HAP-1 (cell line): ENCODE measurements around the gene INSL3.
"Not testable (repeated sequence)": the region's sequence is repeated elsewhere in the genome, so short reads cannot be mapped to it uniquely, and the experiment has no call there.

Experiments used
- DNase-seq, 2 experiments: peaks; one replicate each; pipeline ENCODE4 v3.0.0-alpha.2; 2016 to 2020; ENCODE audit warnings: low spot score in 2 of 2
- H3K27me3 ChIP-seq: fragments of 250-450 bp; sonication (Bioruptor Pico); 2 replicates; pipeline ENCODE4 v1.5.1; 2020; ENCODE audit warnings: low read depth, mild to moderate bottlenecking, moderate library complexity
- H3K36me3 ChIP-seq: fragments of 250-450 bp; sonication (Bioruptor Pico); replicated peaks from 2 replicates; pipeline ENCODE4 v1.5.1; 2020; ENCODE audit warnings: mild to moderate bottlenecking
- H3K4me1 ChIP-seq: fragments of 250-450 bp; sonication (Bioruptor Pico); 2 replicates; pipeline ENCODE4 v1.5.1; 2020; ENCODE audit warnings: mild to moderate bottlenecking
- H3K4me3 ChIP-seq: fragments of 250-450 bp; sonication (Bioruptor Pico); 2 replicates; pipeline ENCODE4 v1.5.1; 2020; ENCODE audit warnings: mild to moderate bottlenecking, moderate library complexity
- H3K9me3 ChIP-seq: fragments of 250-450 bp; sonication (Bioruptor Pico); 2 replicates; pipeline ENCODE4 v1.5.1; 2020; ENCODE audit warnings: mild to moderate bottlenecking, moderate library complexity
- in situ Hi-C: fragments of 300-500 bp; cut with MboI; formaldehyde crosslinking; loops from 3 replicates; pipeline ENCODE4 v1.14.3; 2020; ENCODE audit warnings: low sequenced_read_pairs, inconsistent platforms, mixed read lengths

The INSL3 gene

DNA sequence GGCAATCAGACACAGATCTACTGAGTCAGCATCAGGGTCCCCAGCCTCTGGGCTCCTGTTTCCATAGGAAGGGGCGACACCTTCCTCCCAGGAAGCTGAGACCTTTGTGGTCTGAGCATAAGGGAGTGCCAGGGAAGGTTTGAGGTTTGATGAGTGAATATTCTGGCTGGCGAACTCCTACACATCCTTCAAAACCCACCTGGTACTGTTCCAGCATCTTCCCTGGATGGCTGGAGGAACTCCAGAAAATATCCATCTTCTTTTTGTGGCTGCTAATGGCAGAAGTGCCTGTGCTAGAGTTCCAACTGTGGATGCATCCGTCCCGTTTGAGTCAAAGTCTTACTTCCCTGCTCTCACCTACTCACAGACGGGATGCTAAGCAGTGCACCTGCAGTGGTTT is 9.2 kb downstream of the INSL3 start:
- in situ Hi-C loops, result no loop called here
- Histone ChIP-seq H3K9me3 (no peaks in the 10 kb centered on the region), H3K27me3 (peaks cover 9% of the 10 kb centered on the region), H3K4me1 (no peaks in the 10 kb centered on the region), H3K4me3 (no peak overlapping the region), H3K36me3 (no peaks in the 10 kb centered on the region)
- DNase-seq, result no peak

DNA sequence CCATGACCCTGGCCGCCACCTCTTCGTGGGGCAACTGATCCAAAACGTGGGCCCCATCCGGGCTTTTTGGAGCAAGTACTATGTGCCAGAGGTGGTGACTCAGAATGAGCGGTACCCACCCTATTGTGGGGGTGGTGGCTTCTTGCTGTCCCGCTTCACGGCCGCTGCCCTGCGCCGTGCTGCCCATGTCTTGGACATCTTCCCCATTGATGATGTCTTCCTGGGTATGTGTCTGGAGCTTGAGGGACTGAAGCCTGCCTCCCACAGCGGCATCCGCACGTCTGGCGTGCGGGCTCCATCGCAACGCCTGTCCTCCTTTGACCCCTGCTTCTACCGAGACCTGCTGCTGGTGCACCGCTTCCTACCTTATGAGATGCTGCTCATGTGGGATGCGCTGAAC is 9.6 kb downstream of the INSL3 start:
- in situ Hi-C loops, result no loop called here
- no peaks in the 10 kb centered on the region for H3K9me3 ChIP-seq
- H3K4me1 ChIP-seq, result no peaks in the 10 kb centered on the region

DNA sequence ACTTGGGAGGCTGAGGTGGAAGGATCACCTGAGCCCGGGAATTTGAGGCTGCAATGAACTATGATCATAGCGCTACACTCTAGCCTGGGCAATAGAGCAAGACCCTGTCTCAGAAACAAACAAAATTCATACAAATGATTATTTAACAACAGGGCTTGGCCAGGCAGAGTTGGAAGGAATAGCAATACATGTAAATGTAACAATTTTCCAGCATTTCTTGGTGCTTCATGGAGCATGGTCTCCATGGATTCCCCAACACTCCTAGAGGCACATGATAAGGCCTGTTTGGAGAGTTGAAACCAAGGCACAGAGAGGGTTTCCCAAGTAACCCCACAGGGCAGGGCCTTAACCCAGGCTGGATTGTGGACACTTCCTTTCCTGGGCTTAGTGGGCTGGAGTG is 10.2 kb downstream of the INSL3 start:
- no peaks in the 10 kb centered on the region for H3K36me3 ChIP-seq
- in situ Hi-C loops, result no loop called here
- DNase-seq, result no peak
- H3K27me3 ChIP-seq, result peaks cover 9% of the 10 kb centered on the region
- H3K4me3 ChIP-seq, result no peak overlapping the region
- H3K4me1 ChIP-seq, result no peaks in the 10 kb centered on the region
- H3K9me3 ChIP-seq, result no peaks in the 10 kb centered on the region

More for the DNA sequence above, 9.6 kb downstream of the INSL3 start:
- no peak overlapping the region for H3K4me3 ChIP-seq
- DNase-seq, result no peak
- H3K27me3 ChIP-seq, result peaks cover 9% of the 10 kb centered on the region
- no peaks in the 10 kb centered on the region for H3K36me3 ChIP-seq

DNA sequence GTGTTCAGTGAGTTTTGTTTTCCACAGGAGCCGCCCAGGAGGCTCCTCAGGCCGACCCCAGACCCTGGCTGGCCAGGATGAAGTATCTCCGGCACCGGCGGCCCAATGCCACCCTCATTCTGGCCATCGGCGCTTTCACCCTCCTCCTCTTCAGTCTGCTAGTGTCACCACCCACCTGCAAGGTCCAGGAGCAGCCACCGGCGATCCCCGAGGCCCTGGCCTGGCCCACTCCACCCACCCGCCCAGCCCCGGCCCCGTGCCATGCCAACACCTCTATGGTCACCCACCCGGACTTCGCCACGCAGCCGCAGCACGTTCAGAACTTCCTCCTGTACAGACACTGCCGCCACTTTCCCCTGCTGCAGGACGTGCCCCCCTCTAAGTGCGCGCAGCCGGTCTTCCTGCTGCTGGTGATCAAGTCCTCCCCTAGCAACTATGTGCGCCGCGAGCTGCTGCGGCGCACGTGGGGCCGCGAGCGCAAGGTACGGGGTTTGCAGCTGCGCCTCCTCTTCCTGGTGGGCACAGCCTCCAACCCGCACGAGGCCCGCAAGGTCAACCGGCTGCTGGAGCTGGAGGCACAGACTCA is 13.5 kb downstream of the INSL3 start:
- peaks cover 9% of the 10 kb centered on the region for H3K27me3 ChIP-seq

DNA sequence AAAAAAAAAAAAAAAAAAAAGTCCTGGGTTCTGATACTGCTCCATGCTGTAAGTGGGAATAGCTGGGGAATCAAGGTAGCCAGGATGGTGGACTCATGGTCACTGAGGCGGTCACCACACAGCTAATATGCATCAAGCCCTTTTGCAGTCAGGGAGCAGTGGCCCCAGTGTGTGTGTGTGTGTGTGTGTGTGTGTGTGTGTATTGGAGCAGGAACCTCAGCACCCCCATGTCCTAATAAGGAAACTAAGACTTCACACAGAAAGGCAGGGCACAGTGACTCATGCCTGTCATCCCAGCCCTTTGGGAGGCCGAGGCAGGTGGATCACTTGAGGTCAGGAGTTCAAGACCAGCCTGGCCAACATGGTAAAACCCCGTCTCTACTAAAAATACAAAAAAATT is 14.4 kb downstream of the INSL3 start:
- in situ Hi-C loops, result no loop called here
- no peak overlapping the region for H3K4me3 ChIP-seq
- peaks cover 11% of the 10 kb centered on the region for H3K27me3 ChIP-seq
- no peaks in the 10 kb centered on the region for H3K36me3 ChIP-seq
- no peak for DNase-seq
- no peaks in the 10 kb centered on the region for H3K9me3 ChIP-seq
- H3K4me1 ChIP-seq, result no peaks in the 10 kb centered on the region

More for the DNA sequence above, 13.5 kb downstream of the INSL3 start:
- Histone ChIP-seq H3K36me3 (no peaks in the 10 kb centered on the region), H3K4me1 (no peaks in the 10 kb centered on the region), H3K4me3 (no peak overlapping the region), H3K9me3 (no peaks in the 10 kb centered on the region)
- no peak for DNase-seq
- in situ Hi-C loops, result no loop called here

DNA sequence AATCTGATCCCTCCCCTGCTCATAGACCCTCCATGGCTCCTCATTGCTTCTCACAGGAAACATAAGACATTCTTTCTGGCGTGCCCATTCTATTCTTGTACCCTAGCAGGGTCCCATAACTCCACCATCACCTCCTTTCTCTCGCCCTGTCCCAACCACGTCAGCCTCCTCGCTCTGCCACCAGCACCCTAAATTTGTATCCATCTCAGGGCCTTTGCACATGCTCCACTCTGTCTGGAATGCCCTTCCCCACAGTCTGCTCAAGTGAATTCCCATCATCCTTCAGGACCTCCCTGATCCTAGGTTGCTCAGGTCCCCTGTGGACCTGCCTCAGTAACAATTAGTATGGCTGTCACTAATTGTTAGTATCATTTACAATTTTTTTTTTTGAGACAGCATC is 15.9 kb downstream of the INSL3 start:
- no peaks in the 10 kb centered on the region for H3K9me3 ChIP-seq
- DNase-seq, result no peak
- H3K36me3 ChIP-seq, result no peaks in the 10 kb centered on the region
- in situ Hi-C loops, result no loop called here
- no peak overlapping the region for H3K4me3 ChIP-seq
- H3K27me3 ChIP-seq, result peaks cover 15% of the 10 kb centered on the region
- no peaks in the 10 kb centered on the region for H3K4me1 ChIP-seq

DNA sequence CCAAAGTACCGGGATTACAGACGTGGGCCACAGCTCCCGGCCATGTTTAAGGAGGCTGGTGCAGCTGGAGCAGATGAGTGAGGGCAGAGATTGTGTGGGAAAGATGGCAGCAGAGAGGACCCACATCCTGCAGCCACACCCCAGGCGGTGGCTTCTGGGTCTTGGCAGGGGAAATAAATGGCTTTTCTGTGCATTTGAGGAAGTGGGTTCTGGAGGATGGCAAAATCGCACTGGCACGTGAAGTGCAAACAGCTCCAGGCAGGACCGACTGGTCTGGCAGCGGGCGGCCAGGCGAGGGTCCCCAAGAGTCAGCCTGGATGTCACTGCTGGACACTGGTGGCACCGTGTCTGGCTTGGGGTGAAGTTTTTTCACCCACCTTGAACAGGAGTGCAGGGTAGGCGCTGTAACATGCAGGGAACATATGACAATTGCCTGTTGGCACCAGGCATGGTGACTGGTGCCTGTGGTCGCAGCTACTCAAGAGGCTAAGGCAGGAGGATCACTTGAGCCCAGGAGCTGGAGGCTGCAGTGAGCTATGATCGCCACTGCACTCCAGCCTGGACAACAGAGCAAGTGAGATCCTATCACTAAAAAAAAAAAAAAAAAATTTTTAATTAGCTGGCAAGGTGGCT is 17.9 kb downstream of the INSL3 start:
- no peaks in the 10 kb centered on the region for H3K9me3 ChIP-seq
- in situ Hi-C loops, result no loop called here

DNA sequence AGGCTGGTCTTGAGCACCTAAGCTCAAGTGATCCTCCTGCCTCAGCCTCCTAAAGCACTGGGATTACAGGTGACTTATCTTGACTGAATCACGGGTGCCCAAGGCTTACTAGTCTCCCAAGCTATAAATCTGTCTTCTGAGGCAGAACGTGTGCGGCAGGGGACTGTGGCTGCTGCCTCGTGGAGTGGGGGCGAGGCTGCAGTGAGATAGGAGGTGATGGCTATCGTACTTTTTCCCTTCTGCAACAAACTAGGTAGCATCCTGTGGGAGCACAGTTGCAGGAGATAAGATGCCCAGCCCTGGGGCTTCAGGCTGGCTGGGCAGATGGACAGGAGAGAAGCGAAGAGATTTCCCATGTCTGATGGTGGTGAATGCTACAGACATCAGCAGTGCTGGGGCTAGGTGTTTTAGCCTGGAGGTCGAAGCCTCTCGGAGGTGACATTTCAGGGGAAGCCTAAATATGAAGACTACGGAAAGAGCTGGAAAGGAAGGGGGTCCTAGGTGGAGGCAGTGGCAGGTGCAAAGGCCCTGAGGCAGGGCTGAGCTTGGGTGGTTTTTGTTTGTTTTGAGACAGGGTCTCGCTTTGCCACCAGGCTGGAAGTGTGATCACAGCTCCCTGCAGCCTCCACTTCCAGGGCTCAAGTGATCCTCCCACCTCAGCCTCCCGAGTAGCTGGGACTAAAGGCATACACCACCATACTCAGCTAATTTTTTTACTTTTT is 19.0 kb downstream of the INSL3 start:
- Histone ChIP-seq H3K4me1 (no peaks in the 10 kb centered on the region), H3K36me3 (no peaks in the 10 kb centered on the region), H3K9me3 (no peaks in the 10 kb centered on the region), H3K27me3 (peaks cover 11% of the 10 kb centered on the region; the same call in 1 of the 2 replicates), H3K4me3 (no peak overlapping the region)
- no peak for DNase-seq
- in situ Hi-C loops, result no loop called here

More for the DNA sequence above, 17.9 kb downstream of the INSL3 start:
- no peak overlapping the region for H3K4me3 ChIP-seq
- no peaks in the 10 kb centered on the region for H3K36me3 ChIP-seq
- peaks cover 12% of the 10 kb centered on the region for H3K27me3 ChIP-seq
- no peak for DNase-seq
- no peaks in the 10 kb centered on the region for H3K4me1 ChIP-seq

DNA sequence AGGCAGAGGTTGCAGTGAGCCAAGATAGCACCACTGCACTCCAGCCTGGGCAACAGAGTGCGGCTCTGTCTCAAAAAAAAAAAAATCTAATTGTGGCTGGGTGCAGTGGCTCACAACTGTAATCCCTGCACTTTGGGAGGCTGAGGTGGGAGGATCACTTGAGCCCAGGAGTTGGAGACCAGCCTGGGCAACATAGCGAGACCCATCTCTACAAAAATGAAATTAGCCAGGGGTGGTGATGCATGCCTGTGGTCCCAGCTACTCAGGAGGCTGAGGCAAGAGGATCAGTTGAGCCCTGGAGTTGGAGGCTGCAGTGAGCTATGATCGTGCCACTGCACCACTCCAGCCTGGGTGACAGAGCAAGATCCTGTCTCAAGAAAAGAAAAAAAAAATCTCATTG is 22.7 kb downstream of the INSL3 start:
- H3K4me1 ChIP-seq, H3K4me3 ChIP-seq, H3K36me3 ChIP-seq, in situ Hi-C loops, DNase-seq, H3K9me3 ChIP-seq: not testable (repeated sequence)
- peaks cover 23% of the 10 kb centered on the region for H3K27me3 ChIP-seq

DNA sequence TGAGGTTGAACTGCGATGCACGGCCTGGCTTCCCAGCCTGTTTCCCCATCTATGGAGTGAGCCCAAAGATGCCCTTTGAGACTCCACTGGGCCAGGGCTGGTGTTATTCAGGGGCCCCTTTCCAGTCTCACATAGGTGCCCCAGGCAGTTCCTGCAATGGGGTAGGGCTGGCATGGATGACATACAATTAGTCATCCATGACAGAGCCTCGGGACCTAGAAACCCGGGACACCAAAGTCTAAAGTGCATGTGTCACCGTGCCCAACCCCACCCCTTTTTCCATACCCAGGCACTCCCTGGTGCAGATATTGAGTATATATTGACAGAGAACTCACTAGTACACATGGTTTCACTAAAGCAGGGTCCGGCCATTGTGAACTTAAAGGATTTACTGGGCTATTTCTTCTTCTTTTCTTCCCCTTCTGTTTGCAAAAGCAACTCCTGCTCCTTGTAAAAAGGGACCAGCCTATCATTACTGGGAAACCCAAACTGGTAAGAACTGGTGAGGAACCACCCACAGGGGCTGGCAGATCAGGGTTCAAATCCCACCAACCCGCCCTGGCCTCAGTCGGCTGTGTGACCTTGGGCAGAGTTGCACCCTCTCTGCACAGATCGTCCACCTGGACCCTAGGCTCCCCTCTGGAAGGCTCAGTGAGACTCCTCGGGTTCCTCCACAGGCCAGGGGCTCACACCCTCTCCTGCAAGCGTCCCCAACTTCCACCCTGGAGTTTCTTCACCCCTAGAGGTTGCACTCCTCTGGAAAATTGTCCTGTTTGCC is 23.7 kb downstream of the INSL3 start:
- H3K36me3 ChIP-seq, result no peaks in the 10 kb centered on the region
- H3K4me3 ChIP-seq, result no peak overlapping the region
- in situ Hi-C loops, result no loop called here
- H3K9me3 ChIP-seq, result no peaks in the 10 kb centered on the region
- peaks cover 6% of the 10 kb centered on the region; the same call in 1 of the 2 replicates for H3K4me1 ChIP-seq
- peaks cover 23% of the 10 kb centered on the region for H3K27me3 ChIP-seq
- no peak for DNase-seq

DNA sequence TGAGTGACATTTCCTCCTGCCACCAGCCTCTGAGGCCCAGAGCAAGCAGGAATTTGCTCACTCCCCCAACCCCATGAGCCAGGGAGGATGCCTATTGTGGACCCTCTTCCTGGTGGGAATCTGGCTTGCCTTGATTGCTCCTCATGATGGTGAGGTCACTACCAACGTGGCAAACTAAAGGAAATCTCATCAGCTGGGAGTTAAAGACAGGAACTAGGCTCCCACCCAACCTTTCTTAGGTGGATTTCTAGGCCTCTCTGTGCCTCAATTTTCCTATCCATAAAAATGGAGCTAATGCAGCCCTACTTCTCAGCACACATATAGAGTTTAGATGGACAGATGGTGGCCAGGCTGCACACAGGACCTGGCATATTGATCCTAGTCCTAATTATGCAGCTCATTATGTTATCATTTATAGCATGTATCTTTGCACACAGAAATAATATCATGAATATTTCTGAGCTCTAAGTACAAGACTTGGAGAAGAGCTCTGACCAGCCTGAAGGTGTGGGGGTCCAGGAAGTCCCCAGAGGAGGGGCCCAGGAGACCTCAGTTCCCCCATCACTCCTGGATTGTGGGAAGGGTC is 24.4 kb downstream of the INSL3 start:
- Histone ChIP-seq H3K27me3 (peaks cover 18% of the 10 kb centered on the region), H3K4me1 (peaks cover 8% of the 10 kb centered on the region), H3K4me3 (no peak overlapping the region), H3K9me3 (no peaks in the 10 kb centered on the region), H3K36me3 (no peaks in the 10 kb centered on the region)
- in situ Hi-C loops, result no loop called here
- DNase-seq, result no peak

DNA sequence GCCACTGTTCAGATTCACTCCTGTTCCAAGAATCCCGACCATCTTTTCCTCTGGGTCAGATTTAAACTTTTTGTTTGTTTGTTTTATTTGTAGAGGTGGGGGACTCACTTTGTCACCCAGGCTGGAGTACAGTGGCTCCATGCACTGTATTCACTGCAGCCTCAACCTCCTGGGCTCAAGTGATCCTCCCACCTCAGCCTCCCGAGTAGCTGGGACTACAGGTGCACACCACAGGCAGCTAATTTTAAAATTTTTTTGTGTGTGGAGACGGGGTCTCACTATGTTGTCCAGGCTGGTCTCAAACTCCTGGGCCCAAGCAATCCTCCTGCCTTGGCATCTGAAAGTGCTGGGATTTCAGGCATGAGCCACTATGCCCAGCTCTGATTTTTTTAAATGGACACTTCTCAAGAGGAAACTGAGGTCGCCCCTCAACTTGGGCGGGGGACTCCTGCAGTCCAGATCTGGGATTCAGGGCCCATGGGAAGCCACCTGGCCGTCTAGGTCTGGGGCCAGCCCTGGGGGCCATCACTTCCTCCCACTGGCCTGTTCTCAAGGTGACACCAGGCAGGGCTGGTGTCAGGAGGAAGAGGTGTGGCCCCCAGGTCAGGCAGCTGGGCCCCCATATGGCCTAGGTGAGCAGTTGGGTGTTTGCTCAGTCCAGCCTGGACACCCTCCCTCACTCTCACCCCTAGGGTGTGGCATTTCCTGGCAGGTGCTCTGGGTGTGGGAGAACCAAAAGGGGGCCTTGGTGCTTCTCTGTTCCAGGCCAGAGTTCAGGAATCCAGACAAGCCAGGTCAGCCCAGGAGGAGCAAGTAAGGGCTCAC is 25.1 kb downstream of the INSL3 start:
- in situ Hi-C loops, result no loop called here
- Histone ChIP-seq H3K9me3 (no peaks in the 10 kb centered on the region), H3K4me3 (no peak overlapping the region), H3K4me1 (peaks cover 13% of the 10 kb centered on the region), H3K36me3 (no peaks in the 10 kb centered on the region), H3K27me3 (peaks cover 17% of the 10 kb centered on the region)
- DNase-seq, result no peak

DNA sequence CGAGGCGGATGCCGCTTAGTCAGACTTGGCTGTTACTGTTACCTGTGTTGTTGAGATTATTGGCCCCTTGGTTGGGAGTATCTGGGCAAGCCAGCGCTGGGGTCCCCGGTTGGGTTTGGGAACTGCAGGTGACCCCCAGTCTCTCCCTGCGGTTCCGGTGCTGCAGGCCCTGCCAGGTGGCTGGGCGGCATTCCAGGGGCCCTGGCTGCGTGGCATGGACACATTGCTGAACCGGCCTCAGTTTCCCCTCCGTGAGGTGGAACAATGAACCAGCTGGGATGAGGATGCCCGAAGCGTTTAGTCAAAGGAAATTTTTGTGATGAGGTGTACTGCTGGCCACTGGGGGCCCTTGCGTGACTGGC is 25.8 kb downstream of the INSL3 start:
- in situ Hi-C loops, result no loop called here
- Histone ChIP-seq H3K27me3 (peaks cover 14% of the 10 kb centered on the region), H3K4me1 (peaks cover 13% of the 10 kb centered on the region), H3K9me3 (no peaks in the 10 kb centered on the region), H3K36me3 (no peaks in the 10 kb centered on the region), H3K4me3 (peak overlapping the region; percentile 24)
- DNase-seq, result no peak
